NCI-H2196 treated with DMSO at 0.1 percent for 48 hours (cell line): ENCODE results near the gene PTHLH.

ENCODE experiments used
- DNase-seq: peaks from one replicate; lab custom pipeline; 2025; ENCODE audit not compliant: unreplicated experiment; lab: John Stamatoyannopoulos, UW

PTHLH gene

DNA sequence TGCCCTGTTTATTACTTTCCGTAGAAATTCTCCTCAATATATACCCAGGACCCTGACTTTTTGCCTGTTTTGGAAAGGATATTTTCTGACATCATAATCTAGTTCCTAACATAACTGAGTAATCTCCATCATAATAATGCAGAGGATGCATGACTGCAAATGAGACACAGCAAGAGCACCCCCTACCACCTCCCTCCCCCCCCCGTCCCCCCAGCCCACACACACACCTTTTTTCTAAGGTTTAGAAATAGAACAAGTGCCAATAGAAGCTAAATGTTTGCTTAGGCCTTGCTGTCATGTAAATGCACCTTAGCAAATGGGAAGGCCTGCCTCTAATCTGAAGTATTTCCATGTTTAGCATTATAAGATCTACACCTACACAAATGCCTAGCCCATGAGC lies at the start of gene PTHLH:
Gene PTHLH (minus strand): TSS at position 13 of the 400 bp plus-strand sequence. CDS start 3,239 bp downstream, outside the sequence.
- no peak for DNase-seq

DNA sequence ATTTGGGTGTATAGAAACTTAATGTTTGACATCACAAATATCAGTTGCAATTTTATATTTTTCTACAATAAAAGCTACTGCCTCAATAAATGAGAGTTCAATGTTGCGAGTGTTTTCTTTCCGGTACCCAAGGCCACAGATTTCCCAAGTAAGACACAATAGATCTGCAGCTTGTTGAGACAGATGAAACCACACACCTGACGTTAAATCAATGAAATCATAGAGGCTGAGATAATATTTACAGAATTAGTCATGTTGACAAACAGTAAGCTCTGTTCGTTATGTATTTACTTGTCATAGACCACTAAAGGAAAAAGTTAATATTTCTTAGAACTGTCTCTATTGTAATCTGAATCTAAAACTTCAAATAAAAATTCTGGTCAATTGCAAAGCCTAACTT lies 49.2 kb upstream of the PTHLH start:
- no peak for DNase-seq

DNA sequence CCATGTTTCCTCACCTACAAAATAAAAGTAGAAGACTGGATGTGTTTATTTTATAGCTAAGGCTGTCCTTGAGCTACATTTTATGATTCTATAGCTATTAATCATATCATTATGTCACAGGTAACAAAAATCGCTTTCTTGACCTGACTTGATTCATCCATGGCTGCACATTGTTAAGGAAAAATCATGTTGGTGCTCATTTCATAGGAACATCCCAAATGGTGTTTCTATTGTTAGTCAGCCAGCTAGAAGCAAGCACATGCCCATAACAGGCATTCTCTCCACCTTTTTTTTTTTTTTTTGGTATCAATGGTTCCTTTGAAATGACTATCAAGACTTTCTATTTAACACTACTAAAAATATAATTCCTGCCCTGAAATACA lies 45.3 kb upstream of the PTHLH start:
- no peak for DNase-seq

DNA sequence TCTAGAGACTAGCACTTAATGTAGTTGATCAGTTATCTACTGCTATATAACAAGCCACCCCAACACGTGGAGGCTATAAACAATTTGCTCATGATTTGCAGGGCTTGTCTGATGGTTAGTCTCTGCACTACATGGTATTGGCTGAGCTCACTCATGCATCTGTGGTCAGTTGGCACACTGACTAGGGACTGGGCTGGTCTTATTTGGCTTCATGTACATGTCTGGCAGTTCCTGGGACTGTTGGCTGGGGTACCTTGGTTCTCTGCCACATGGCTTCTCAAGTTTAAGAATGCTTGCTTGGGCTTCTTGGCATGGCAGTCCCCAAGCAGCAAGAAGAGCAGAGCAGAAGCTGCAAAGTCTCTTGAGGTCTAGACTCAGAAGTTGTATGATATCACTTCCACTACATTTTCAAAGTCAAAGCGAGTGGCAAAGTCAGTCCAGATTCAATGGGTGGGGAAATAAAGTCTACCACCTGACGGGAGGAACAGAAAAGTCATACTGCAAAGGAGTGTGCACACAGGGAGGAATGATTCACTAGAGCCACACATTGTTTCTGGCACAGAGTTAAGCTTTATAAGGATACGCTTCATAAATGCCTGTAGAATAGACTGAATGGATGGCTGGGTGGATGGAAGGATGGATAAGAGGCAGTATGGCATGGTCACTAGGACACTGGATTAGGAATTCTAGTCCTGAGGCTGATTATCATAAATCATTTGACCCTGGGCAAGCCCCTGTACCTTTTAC lies 44.8 kb upstream of the PTHLH start:
- no peak for DNase-seq

DNA sequence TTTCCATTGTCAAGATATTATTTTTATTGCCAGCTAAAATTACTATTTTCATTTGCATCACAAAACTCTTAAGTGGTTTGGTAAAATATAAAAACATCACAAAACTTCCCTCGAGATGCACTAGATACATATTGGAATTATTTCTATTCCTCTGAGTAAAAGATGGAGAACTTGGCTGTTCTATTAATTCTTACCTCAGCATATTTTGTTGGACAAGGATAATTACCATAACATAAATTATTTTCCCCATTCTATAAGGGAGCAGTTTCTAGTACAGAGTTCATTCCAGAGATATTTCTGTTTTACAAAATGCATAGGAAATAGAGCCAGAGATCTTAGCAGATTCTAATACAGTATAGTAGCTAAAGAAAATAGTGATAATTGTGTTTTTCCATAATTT lies 42.6 kb upstream of the PTHLH start:
- no peak for DNase-seq

DNA sequence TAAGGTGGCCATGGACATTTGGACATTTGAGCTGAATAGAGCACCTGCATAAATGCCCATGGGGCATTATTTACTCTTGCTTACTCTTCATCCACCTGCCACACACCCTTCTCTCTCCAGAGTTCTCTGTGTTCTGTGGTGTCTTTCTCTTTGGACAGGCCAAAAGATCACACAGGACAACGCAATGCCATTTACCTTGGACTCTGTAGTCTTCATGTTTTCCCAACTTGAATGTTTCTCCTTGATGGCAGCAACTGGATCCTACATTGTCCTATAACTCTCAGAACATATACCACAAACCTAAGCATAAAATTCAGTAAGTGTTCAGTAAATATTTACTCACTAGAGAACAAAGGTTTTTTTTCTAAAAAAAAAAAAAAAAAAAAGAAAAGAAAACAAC lies 41.7 kb upstream of the PTHLH start:
- DNase-seq = no peak

DNA sequence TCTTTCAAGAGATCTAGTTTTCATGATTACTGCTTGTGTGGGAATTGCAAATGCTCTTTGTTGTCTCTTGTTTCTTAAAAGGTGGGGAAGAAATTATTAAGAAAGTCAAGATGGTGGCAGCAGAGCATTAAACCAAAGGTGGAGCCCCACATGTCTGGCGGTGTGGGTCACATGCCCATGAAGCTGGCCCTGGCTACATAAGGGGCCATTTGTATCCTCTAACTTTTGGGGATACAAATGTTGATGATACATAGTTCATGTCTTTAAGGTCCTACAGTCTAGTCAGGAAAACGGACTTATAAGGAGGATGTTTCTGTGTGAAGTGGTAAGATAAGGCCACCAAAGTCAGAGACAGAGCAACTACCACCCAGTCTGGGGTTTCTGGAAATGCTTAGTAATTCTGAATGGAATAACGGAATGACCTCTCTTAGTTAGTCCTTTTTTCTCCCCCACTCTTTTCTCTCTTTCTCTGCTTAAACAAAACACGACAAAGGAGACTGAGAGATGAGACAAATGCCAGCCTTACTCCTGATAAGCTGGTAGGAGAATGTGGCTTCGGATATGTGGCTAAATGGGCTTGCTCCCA lies 39.9 kb upstream of the PTHLH start:
- no peak for DNase-seq

DNA sequence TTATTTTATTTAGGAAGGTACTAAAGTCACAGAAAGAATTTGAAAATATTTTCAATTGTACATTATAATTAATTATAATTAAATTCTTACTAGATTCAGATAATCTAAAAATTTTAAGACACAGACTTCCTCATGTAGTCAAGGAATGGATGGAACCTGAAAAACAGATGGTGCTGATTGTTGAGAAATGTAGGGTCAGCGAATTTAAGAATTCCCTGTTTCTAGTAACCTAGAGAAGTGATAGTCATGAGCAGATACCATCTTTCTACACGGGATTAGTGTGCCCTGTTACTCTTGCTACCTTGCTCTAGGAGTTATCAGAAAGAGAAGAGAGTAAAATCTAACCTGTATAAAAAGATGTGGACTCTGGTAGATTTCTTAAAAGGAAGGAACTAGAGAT lies 37.5 kb upstream of the PTHLH start:
- DNase-seq = no peak

DNA sequence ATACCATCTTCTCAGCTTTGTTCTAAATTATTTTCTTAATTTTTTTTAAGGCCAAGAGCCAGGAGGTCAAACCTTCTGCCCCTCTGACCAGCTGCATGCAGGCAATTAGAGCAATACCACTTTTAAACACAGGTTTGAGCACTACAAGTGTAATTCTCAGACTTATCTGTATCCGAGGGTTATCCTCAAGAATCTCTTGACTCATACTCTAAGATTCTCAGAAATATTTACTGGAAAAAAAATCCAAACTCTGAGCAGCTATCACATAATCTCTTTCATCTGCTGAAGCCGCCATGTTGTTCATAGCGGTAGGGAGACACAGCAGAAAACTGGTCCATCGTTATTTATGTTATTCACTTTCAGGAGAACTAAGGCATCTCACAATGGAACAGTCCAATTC lies 27.4 kb upstream of the PTHLH start:
- DNase-seq = no peak

DNA sequence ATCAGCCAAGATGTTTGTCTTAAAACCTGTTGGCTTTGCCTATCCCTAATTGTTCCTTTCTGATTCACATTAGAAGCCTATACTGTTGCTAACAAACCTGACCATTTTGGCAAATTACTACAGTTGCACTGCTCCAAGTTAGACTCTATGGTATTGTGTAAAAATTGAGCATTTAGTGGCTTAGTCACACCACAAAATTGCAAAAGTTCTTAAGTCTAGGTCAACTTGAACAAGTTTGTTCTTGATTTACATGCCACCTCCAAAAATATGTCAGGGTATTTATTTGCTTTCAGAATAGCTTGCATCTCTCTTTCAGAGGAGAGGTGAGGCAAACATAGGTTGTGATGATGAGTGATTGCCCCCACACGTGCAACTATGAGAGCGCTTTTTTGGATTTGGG lies 27.0 kb upstream of the PTHLH start:
- no peak for DNase-seq

DNA sequence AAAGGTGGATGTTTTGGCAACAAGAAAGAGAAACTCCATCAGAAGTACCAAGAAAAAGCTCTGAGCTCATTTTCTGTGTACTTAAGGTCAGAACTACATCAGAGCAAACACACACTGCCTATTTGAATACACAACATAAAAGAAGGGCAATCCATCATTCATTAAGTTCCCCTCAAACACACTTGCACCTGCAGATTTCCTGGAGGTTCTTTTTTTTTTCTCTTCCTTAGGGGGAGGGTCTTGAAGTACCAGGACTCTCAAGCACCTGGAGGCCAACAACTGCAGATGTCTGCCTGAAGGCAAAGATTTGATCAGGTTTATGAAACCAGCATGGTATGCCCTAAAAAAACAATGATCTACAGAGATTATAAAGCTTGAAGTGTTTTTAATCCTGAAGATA lies 26.1 kb upstream of the PTHLH start:
- DNase-seq = no peak

DNA sequence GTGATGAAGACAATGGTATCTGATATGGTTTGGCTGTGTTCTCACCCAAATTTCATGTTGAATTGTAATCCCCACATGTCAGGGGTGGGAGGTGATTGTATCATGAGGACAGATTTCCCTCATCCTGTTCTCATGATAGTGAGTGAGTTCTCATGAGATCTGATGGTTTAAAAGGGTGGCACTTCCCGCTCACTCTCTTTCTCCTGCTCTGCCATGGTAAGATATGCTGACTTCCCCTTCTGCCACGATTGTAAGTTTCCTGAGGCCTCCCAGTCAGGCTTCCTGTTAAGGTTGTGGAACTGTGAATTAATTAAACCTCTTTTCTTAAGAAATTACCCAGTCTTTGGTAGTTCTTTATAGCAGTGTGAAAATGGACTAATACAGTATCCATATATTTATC lies 25.6 kb upstream of the PTHLH start:
- DNase-seq = no peak

DNA sequence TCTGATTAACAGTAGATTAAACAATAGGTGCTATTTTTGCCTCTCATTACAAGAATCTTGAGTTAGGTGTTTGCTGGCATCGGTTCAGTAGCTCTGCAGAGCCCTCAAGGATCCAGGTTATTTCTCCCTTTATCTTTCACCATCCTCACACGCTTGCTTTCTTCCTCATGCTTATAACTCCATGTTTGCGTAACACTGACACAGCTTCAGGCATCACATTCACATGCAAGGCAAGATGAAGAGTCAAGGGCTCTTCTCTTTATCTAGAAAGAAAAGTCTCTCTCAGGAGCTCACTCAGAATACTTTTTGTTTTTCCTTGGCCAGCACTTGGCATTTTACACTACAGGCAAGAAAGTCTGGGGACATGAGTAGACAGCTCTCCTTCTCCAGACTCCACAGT lies 24.2 kb upstream of the PTHLH start:
- DNase-seq = no peak

DNA sequence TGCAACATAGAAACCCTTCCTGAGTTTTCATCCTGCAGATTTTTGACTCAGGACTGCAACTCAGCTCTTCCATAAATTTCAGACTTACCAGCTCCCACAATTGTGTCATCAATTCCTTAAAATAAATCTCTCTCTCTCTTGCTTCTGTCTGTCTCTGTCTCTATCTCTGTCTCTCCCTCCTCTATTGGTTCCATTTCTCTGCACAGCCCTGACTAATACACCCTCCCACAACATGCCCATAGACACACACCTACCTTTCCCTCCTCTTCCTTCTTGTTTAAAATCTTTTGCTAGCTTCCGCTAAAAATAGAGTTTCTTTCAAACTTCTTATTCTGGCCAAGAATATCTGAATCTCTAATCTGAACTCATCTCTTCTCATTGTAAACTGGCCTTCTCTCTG lies 22.9 kb upstream of the PTHLH start:
- no peak for DNase-seq

DNA sequence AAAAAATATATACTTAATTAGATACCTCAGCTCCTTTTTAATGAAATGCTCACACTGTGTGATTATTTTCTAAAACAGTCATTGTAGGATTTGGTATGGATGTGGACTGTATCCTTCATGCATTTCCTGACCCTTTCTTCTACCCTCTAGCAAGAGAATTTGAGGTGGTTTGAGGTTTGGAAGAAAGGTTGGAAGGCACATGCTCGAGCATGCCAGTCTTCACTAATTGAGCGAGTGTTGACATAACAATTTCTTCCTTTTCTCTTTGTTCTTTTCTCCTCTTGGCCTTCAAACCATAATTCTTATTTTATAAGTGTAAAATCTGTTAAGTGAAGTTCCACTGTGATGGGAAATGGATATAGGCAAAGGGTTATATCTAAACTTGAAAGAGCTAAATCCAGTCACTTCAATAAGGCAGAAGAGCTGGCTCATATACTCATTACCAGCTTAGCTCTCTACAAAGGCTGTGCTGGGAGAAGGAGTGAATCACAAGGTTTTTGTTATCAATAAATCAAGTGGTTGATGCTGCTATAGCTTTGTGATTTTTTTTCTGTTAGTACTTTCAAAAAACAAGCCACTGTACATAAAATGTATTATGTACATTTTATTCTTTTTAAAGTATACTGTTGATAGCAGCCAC lies 16.2 kb upstream of the PTHLH start:
- DNase-seq = no peak

DNA sequence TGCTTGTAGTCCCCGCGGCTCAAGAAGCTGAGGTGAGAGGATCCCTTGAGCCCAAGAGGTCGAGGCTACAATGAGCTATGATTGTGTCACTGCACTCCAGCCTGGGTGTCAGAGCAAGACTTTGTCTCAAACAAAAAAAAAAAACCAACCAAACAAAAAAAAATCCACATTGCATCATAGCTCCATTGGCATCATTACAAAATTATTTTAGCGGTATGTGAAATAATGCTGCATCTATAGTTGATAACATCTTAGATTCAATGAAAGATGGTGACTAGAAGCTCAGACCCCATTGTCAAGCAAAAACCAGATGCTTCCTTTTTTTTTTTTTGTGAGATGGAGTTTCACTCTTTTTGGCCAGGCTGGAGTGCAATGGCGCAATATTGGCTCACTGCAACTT lies 14.8 kb upstream of the PTHLH start:
- DNase-seq = no peak

DNA sequence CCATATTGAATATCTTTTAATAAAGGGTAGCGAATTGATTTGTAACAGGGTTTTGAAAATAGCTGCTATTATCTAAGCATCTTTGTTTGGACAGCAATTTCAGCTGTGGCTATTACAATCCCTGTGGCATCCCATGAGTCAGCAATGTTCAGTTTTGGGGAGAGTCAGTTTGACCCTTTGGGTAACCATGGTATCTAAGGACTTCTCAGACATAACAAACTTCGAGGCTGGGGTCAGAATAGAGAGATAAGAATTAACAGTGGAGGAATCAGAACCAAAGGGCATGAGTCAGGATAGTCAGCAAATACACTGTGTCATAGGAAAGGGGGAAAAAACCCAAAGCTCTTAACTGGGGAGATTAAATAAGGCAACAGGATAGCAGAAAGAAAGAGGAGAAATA lies 11.7 kb upstream of the PTHLH start:
- no peak for DNase-seq

DNA sequence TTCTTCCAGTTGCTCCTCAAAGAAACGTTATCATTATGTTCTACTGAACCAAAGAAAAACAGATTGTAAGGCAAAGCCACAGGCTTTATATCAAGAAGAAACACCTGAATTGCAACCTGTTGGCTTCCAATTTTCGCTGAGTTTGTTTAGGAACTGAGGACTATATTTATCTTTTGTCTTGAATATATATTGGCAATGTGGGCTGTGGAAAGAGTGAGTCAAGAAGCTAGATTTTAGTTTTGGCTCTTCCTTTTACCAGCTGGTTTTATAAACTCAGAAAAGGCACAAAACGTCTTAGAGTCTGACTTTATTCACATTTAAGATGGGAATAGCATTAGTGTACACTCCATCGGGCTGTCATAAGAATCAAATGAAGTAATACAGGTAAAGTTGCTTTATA lies 10.4 kb upstream of the PTHLH start:
- DNase-seq = no peak

DNA sequence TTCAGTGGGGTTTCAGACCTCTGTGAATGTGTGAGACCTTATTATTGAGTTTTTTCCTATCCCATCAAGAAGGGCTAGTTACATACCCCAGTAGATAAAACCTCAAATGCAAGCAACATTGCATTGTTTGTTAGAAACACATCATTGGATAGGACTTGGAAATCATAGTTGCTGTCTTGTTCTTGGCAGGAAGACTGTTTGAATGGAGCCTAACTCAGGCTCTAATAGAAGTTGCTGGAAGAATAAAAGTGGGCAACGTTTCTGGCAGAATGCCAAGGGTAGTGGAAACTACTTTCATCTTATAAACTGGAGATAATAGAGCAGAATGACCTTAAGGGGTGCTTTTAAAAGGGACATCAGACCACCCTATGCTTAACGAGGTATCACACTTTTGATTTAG lies 9.9 kb upstream of the PTHLH start:
- no peak for DNase-seq

DNA sequence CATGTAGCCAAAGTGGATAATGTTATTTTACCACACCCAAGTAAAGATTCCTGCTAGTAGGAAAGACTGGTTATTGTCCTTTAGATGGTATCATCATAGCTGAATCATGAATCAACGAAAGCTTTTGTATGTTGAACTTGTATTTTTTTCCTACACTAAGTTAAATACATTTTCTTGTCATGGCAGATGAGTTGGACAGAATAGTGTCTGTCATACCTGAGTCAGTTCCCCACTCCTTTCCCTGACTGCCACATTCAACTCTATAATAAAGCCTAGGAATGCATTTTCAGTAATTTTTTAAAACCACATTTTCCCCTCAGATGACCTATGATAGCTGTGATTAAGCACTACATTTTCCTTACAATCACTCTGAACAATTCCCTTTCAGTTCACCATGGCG lies 9.3 kb upstream of the PTHLH start:
- DNase-seq = no peak

DNA sequence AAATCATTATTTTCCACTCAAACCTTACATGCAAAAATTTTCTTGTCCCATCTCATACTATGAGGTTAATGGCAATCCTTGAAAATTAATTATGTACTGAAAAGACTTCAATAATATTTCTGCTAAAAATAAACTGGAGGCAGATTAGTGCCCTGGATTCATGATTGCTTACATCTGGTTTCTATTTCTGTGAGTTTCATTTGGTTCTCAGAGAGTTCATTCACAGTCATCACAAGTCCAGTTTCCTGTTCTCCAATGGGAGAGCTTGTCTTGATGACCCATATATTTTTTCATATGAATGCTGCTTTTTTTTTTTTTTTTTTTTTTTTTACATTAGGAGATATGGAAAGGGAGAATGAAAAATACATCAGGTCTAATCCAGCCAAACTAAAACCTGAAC lies 6.6 kb upstream of the PTHLH start:
- no peak for DNase-seq

DNA sequence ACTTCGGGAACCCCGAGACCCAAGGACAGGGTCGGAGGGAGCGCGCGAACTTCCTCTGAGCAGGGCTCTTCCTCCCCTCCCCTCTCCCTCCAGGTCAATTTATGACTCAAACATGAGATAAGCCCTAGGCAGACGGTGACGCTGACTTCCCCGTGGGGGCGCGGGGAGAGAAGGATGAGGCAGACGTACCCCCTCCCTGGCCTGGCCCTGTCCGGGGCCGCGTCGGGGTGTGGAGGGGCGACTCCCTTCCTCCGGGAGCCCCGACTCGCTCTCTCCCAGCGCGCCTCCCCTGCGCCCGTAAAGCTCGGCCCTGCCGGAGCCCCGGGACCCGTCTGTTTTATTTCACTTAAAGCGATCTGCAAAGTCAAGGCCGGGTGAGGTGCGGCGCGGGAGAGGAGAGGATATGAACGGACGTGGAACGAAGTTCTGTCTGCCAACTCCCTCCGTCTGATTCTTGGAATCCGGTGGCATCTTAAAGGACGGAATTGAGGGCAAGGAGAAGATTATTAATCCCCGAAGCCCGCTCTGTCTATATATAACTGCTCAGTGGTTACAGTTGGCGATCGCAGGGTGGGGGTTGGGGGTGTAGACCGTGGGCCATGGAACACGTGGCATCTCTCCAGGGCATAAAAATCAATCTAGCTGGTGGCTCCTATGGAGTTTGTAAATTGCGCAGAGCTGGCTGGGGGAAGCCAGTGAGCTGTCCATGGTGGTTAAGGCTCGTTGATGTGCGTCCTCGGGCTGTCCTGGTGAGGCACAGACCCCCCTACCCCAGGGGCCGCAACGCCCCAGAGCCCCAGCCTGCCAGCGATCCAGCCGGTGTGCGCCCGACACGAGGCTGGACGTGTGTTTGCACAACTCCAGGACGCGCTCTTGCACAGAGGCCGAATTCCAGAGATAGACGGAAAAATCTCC lies 2.9 kb upstream of the PTHLH start:
- DNase-seq = no peak
